ENCODE data around the gene PALM.

DNA sequence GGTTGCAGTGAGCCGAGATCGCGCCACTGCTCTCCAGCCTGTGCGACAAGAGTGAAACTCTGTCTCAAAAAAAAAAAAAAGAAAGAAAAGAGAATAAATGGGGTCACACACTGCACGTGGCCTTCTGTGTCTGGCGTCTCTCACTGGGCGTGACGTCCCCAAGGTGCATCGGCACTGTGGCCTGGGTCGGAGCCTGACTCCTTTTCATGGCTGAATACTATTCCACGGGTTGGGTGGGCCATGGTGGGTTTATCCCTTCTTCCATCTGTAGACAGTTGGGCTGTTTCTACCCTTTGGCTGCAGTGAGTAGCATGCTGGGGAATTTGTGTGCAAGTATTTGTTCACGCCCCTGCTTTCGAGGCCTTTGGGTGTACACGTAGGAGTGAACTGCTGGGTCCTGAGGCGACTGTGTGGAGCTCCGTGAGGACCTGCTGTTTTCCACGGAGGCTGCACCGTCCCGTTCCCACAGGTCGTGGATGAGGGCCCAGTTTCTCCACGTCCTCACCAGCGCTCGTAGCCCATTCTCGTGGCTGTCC lies 33.9 kb downstream of the PALM start:
- TF ChIP-seq, protein P1, sequence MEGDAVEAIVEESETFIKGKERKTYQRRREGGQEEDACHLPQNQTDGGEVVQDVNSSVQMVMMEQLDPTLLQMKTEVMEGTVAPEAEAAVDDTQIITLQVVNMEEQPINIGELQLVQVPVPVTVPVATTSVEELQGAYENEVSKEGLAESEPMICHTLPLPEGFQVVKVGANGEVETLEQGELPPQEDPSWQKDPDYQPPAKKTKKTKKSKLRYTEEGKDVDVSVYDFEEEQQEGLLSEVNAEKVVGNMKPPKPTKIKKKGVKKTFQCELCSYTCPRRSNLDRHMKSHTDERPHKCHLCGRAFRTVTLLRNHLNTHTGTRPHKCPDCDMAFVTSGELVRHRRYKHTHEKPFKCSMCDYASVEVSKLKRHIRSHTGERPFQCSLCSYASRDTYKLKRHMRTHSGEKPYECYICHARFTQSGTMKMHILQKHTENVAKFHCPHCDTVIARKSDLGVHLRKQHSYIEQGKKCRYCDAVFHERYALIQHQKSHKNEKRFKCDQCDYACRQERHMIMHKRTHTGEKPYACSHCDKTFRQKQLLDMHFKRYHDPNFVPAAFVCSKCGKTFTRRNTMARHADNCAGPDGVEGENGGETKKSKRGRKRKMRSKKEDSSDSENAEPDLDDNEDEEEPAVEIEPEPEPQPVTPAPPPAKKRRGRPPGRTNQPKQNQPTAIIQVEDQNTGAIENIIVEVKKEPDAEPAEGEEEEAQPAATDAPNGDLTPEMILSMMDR (IDR thresholded peaks at IDR 0.05) = no peak
- no peak for TF ChIP-seq EZH2phosphoT487 (IDR thresholded peaks at IDR 0.05)
